ENCODE data around the gene PAM. TPM values are rescaled to one million over a fixed set of nuclear protein-coding genes. Genes with fewer than 3 reads are reported as not detected.
A peak's percentile ranks its signal among the peaks of the same experiment; 100 is the strongest.

PAM gene
- total RNA-seq, 1 donor from 2014 or later, result 200 TPM

DNA sequence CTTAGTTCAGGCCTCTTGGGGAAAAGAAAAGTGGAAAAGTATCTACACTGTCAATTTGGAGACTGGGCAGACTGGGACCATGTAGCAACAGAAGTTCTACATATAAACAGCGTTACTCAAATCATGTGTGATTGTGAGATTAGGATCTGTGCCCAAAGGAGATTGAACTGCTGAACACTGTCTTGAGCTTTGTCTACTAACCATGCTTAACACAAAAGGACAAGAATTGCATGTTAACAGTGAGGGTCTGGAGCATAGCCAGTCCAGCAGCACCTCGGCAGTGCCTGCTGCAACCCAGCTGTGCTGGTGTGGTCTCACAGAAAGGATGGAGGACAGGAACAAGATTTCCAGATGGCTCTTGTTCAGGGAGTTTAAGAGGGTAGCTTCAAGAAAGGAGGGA, 5.7 kb downstream of the PAM start:
- H3K4me3 ChIP-seq (ENCODE audit: low read depth, low read length), result no peak overlapping the region
- no peak for DNase-seq (ENCODE audit: low read depth)
- TF ChIP-seq, protein P1, sequence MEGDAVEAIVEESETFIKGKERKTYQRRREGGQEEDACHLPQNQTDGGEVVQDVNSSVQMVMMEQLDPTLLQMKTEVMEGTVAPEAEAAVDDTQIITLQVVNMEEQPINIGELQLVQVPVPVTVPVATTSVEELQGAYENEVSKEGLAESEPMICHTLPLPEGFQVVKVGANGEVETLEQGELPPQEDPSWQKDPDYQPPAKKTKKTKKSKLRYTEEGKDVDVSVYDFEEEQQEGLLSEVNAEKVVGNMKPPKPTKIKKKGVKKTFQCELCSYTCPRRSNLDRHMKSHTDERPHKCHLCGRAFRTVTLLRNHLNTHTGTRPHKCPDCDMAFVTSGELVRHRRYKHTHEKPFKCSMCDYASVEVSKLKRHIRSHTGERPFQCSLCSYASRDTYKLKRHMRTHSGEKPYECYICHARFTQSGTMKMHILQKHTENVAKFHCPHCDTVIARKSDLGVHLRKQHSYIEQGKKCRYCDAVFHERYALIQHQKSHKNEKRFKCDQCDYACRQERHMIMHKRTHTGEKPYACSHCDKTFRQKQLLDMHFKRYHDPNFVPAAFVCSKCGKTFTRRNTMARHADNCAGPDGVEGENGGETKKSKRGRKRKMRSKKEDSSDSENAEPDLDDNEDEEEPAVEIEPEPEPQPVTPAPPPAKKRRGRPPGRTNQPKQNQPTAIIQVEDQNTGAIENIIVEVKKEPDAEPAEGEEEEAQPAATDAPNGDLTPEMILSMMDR (conservative IDR thresholded peaks at IDR 0.05; ENCODE audit: low read depth, low read length), result no peak

DNA sequence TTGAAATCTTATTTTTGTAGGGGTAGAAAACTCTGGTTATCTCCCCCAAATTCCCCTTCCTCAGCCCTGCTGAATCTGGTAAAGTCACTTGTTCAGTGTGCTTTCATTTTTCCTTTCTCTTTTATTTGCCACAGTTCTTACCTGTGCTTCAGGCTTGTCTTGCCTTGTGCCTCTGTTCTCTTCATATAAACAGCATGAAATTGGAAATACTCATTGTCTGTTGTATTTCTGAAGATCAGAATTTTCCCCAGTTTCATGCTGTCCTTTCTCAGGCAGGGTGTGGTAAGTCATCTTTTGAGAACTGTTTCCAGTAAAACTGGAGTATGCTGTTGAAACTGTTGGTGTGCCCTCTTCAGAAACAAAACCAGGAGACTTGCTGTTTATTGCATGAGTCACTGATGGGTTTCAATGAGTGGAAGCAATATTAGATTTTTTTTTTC, 7.0 kb downstream of the PAM start:
- peak overlapping the region; percentile 26 for H3K4me3 ChIP-seq (ENCODE audit: low read depth, low read length)
- TF ChIP-seq, protein P1 (conservative IDR thresholded peaks at IDR 0.05; ENCODE audit: low read depth, low read length), result no peak
- DNase-seq (ENCODE audit: low read depth), result no peak

DNA sequence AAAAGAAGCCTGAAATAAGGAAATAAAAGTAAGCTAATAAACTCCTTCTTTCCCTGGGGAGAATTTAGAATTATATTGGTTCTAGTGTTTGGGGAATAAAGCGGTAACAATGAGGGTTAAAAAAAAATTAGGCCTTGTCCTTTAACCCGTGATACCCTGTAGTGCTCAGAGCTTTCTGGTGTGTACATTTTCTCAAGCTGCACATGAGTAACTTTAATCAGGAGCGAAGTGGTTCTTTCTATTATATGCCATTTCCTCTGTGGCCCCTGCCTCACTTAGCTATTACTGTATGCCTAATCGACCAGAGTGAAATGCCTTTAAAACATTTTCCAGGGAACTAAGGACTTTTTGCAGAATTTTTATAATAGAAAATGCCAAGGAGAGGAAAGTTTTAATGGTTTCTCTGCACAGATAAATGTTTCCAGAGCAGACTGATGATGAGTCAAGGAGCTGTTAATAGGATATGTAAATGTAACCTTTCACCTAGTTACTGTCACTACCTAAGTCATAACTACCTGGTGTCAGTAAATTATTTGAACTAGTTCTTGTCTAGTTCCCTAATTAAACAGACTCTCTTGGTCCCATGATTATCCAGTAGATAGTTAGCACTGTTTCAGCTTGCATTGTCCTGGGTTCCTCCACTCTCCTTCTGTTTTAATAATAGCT, 7.6 kb downstream of the PAM start:
- DNase-seq (ENCODE audit: low read depth), result no peak
- H3K4me3 ChIP-seq (ENCODE audit: low read depth, low read length), result no peak overlapping the region
- TF ChIP-seq, protein P1 (conservative IDR thresholded peaks at IDR 0.05; ENCODE audit: low read depth, low read length), result no peak

DNA sequence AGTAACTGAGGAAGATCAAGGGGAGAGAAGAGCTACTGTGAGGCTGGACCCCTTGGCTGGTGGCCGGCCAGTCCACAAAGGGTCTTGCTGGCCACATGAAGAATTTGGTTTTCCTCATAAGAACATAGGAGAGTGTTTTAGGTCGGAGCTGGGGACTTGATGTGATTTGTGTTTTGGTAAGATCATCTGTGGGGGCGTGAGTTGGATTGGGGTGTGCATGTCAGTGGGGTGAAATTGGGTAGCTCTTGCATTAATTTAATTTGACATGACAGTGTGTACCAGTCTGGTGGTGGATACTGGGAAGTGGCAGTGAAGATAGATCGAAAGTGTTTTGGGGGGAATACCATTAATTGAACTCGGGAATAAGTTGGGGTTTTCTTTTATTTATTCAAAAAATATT, 8.6 kb downstream of the PAM start:
- DNase-seq (ENCODE audit: low read depth), result no peak
- TF ChIP-seq, protein P1 (conservative IDR thresholded peaks at IDR 0.05; ENCODE audit: low read depth, low read length), result no peak
- H3K4me3 ChIP-seq (ENCODE audit: low read depth, low read length), result no peak overlapping the region

DNA sequence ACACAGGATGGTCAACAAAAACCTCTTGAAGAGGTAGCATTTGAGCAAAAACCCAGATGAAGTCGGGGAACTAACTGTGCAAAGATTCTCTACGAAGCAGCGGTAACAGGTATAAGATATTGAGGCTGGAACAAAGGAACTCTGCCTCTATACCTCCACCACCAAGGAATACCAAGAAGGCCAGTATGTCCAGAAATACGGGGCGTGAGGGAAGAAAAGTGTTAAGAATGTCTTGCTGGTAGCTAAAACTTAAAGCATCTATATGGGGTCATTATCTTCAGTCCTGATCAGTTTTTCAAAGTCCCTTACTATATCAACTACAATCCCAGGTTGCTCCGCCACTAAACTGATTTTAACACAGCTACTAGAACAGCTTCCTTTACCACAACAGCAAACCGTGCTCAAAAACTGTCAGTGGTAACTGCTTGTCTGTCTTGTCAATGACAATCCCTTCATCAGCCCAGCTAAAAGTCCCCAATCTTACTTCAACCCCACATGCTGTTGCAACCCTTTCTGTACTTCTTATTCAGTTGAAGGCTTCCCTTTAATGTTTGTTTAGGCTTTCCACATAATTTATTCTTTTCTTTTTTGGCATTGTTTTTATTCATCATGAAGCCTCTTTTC, 9.4 kb downstream of the PAM start:
- TF ChIP-seq, protein P1 (conservative IDR thresholded peaks at IDR 0.05; ENCODE audit: low read depth, low read length), result no peak
- no peak for DNase-seq (ENCODE audit: low read depth)
- no peak overlapping the region for H3K4me3 ChIP-seq (ENCODE audit: low read depth, low read length)

DNA sequence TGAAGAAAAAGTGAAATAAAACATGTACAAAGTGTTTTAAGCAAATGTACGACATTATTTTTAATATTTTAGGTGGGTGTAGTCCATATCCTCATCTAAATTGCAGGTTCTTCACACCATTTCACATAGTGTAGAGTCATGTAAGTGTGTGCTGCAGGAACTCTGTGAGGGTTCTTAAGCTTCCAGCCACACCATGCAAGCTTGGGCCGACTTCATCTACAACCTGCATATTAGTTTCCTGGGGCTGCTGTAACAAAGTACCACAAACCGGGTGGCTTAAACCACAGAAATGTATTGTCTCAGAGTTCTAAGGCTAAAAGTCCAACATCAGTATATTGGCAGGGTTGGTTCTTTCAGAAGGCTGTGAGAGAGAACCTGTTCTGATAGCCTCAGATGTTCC, 10.2 kb downstream of the PAM start:
- TF ChIP-seq, protein P1 (conservative IDR thresholded peaks at IDR 0.05; ENCODE audit: low read depth, low read length), result no peak
- H3K4me3 ChIP-seq (ENCODE audit: low read depth, low read length), result no peak overlapping the region
- no peak for DNase-seq (ENCODE audit: low read depth)
